ENCODE measurements around the gene LARGE1.

The LARGE1 gene

DNA sequence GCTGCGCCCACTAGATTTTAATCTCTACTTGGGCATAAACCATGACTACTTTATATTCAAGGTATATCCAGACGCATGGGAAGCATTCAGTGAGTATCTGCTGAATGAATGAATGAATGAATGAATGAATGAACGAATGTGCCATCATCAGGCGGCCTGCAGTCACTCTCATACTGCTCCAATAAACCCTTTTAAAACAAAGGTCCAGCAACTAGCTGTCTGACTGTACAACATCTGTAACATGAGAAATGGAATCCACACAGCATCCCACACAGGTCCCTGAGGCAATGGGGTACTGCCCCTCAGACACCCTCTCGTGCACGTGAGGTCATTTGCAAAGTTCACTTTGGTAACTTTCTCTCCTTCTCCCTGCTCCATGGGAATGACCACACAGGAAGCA lies 147.5 kb downstream of the LARGE1 start:
- no peak for DNase-seq (ENCODE audit: low read depth)

DNA sequence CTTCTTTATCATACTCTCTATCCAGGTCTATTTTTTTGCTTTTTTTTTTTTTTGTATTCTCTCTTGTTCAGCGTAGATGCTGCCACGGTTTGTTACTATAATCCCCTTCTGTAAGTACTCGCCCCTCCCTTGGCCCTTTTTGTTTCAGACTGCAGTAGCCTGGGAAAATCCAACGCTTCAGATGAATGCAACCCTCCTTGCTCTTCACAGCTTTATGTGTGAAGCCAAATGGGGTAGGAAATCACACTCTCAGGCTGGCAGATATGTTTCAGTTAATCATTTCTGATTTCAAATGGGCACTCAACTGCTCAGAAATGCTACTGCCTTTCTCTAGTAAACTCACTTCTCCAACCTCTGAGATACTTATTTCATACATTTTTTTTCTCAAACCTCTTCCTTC lies 149.1 kb downstream of the LARGE1 start:
- DNase-seq (ENCODE audit: low read depth), result no peak

DNA sequence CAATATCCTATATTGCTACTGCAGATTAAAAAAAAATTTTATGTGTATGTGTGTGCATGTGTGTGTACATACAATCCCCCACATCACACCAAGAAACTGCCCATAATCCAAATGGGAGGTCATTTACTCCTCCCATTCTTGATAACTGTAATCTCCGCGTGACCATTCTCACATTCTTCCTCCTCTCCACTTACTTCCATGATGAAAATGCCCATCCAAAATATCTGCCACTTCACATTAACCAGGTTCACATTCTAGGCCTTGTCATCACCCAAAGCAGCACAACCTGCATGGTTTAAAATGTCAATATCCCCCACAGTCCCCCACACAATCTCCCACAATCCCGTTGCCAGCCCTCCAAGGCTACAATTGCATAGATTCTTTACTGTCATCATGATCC lies 149.6 kb downstream of the LARGE1 start:
- no peak for DNase-seq (ENCODE audit: low read depth)

DNA sequence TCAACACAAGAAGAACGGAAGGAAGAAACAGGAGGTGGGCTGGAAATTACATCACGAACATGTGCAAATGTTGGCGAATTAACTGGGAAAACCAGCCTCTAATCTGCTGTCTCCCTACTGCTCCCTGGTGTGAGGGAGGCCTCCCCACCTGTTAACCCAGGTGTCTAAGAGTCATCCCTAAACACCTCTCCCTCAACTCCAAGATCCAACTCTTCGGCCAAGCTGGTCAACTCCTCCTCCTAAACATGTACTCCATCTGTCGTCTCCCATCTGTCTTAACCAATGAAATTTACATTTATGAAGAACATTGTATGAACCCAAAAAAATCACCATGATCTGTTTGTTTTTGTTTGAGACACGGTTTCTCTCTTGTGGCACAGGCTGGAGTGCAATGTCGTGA lies 154.2 kb downstream of the LARGE1 start:
- no peak for DNase-seq (ENCODE audit: low read depth)

DNA sequence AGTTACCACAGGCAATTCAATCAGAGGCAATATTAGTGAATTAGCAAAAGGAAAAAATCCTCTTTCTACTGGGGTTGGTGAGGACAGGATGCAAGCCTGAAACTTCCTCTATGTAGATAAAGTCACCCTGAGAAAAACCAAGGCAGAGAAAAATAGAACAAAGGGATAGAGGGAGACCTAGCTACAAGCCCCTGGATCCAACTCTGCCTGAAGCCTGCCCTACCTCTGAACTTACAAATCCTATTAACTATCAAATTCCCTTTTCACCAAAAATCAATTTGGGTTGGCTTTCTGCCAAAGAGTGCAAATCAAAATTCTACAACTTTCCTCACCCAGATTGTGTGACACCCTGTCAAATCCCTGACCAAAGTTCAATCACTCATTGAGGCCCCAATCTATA lies 161.3 kb downstream of the LARGE1 start:
- DNase-seq (ENCODE audit: low read depth), result no peak

DNA sequence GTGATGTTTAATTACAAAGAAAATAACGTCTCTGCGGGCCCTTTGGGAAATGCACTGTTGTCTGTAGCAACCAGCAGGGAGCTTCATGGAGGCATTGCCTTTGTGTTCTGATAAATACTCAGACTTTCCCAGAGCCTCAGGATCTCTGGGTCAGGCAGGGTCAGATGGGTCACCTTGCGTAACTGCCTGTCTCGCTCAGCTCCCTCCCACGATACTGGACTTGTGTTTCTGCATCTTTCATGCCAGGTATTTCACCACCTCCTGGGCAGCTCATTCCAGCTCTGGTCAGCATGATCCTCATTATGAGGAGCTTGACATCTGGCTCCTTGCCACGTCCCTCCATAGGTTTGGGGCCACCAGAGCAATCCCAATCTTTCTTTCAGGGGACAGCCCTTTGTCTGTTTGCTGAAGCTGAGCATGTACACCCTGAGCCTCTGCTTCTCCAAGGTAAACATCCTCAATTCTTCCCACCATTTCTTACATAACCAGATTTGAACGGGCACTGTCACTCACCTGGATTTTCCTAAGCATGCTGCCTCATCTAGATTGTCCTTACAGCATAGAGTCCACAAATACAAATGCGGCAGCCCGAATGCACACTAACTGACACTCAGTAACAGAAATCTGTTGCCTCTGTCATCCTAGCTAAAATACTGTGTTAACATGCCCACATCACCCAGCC lies 162.3 kb downstream of the LARGE1 start:
- DNase-seq (ENCODE audit: low read depth), result no peak

DNA sequence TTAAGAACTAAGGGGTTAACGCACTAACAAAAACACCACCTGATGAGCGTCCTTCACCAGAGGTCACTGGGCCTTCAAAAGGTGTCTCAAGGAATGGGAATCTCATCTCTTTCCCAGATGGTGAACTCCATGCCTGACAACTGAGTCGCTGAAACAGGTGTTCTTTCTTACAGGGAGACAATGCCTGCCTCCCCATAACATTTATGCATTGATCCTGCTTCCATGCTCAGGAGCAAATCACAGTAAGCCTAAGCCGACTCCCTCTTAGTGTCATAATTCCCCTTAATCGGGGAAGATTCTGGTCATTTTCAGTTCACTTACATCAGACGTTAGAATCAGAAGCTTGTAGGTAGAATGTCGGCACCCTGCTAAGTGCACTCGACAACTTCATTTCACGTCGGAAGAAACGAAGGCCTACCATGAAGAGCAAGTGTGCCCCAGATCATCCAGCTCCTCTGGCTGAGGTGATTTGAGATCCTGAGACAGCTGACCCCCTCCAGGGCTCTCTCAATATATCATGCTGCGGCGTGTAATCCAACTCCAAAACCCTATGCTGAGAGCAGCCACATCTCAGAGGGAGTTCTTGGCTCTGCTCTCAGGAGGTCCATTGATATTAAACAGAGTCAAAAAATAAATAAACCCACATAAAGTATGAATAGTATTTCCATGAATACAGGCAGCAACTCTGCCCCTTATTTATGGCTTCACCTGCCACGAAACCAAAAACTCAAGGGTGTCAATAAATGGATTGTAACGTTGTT lies 163.1 kb downstream of the LARGE1 start:
- no peak for DNase-seq (ENCODE audit: low read depth)

DNA sequence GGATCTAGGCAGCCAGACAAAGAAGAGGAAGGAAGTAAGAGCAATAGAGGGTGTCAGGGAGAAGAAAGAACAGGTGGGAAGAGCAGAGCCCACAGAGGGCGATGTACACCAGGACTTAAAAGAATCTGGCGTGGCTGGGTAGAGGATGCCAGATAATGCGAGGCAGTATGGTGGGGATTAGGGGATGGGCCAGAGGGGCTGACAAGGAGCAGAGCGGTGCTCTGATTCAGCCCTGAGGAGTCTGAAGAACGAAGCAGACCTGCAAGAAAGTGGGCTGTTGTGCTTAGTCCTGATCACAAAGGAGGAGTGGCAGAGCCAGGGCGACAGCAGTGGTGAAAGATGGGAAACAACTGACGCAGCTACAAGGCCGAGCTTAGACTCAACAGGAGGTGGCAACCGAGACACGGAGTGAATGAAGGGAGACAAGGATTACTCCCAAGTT lies 163.7 kb downstream of the LARGE1 start:
- no peak for DNase-seq (ENCODE audit: low read depth)

DNA sequence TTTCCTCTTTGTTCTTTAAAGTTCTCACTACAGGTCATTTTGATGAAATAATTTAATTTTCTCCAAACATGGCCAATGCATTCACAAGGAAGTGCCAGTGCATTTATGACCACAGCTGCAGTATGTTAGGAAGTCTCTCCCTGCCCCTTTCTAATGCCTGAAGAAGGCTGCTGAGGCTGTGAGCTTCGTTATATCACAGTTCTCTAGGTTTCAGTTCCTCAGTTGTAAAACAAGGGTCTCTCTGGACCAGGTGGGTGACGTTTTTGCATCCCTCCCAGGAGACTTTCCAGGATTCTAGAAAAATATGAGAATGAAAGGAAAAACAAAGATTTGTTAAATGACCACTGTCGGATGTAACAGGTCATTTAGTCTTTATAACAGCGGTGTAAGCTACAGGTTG lies 171.6 kb downstream of the LARGE1 start:
- DNase-seq (ENCODE audit: low read depth), result no peak

DNA sequence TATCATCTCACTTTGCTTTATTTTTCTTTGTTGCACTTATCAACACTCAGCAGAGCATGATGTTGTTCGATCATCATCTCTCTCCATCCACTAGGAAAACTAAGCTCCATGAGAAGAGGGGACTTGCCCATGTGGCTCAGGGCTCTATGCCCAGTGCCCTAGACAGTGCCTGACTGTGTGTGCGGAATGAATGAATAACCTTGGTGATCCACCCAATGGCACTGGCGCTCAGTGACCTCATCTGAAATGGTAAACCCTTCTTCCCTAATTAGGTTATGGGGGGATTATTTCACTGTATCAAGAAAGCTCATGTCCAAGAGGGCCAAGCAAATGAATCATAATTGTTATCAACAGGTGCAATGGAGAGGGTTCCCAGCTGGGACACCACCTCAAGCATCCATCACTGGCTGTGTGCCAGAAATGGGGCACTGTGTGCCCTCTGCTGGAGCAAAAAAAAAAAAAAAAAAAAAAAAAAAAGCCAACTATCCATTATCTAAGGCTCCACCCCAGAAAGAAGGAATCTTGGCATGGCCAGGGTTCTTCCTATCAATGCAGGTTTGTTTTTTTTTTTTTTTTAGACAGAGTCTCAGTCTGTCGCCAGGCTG lies 172.6 kb downstream of the LARGE1 start:
- DNase-seq (ENCODE audit: low read depth), result no peak

DNA sequence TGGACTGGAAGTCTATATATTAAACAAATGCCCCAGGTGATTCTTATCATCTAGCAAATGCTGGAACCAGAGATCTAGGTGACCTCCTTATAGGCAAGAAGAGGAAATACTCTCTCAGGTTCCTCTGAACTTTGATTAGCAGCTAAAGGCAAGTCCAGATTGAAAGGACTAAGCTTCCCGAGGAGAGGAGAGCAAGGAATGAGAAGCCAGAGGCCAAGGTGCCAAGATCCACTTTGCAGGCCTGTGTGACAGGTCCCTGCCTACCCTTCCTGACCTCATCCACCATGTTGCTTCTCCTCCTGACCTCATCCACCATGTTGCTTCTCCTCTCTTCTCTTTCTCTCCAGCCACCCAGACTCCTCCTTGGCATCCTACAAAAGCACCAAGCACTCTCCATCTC lies 173.2 kb downstream of the LARGE1 start:
- DNase-seq (ENCODE audit: low read depth), result no peak

DNA sequence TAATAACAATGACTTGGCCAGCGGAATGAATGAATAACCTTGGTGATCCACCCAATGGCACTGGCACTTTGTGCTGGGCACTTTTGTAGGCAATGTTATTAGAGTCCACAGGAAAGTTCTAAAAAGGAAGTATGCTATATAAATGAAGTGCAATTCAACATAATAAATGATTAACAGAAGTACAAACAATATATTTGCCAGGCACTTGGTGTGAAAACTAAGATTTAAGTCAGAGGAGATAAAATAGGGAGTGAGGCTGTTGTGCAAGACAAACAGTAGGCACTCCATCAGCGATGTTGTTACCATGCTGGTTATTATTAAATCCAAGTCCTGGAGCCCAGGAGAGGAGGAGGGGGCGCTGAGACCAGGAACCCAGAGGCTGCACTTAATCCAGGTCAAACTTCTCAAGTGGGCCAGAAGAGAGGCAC lies 173.8 kb downstream of the LARGE1 start:
- no peak for DNase-seq (ENCODE audit: low read depth)

DNA sequence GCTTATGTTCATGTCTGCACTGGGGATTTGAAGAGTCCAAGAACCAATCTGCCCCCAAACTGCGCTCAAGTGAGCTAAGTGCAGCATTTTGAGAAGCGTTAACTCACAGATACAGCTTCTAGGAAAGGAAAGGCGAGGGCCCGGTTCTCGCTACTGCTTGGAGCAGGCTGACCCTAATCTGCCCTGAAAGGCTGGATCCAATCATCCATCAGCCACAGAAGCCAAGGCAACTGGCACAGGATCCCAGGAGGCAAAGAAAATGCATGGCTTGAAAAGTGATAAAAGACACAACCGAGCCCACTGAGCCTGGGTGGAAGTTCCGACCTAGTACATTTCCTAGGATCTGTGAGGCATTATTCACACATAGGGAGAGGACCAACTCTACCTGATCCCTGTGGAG lies 174.8 kb downstream of the LARGE1 start:
- DNase-seq (ENCODE audit: low read depth), result no peak

DNA sequence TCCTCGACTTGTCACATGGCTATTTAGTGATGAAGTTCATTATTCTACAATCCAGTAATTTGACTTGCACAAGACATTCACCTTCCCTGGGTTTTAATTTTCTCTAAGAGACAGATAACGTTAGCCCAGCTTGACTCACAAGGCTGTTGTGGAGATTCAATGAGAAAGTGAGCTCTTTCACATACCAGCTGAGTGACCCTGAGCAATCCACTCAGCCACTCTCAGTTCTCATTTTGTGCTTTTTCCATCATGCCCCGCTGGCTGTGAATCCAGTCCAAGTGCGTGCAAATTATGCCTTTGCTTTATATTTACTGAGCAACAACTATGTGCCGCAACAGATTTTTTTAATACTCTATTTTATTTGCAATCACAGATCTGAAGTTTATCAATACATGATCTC lies 176.5 kb downstream of the LARGE1 start:
- no peak for DNase-seq (ENCODE audit: low read depth)

DNA sequence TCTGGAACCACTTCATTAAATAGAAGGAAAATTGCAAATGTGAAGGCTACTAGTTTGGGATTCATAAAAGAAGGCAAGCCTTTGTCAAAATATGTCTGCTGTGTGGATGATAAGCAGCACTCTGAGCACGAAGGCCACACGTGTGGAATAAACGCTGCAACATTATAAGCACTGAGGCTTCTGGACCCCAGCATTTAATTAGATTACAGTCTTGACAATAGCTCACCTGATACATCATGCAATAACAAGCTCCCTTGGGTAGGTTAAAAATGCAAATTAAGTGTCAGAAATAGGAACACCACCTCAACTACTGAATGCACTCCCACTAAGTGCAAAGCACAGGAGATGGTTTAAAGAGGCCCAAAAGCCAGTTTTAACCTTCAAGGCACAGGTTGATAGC lies 179.3 kb downstream of the LARGE1 start:
- DNase-seq (ENCODE audit: low read depth), result no peak

DNA sequence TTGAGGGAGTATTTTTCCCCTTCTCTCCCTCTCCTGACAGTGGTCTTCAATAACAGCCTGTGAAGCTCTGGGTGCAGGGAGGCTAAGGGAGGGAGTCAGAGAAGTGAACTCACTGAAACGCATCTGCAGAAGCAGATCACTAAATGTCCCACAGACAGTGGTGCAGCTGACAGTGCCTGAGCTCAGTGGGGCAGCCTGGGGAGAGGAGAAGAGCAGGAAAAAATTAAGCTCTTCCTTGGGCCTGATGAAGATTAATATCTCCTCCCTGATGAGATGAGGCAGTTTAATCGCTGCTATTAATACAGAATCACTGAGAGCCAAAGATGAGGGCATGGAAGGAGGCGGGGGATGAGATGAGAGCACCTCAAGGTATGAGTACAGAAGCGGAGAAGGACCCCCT lies 180.8 kb downstream of the LARGE1 start:
- no peak for DNase-seq (ENCODE audit: low read depth)

DNA sequence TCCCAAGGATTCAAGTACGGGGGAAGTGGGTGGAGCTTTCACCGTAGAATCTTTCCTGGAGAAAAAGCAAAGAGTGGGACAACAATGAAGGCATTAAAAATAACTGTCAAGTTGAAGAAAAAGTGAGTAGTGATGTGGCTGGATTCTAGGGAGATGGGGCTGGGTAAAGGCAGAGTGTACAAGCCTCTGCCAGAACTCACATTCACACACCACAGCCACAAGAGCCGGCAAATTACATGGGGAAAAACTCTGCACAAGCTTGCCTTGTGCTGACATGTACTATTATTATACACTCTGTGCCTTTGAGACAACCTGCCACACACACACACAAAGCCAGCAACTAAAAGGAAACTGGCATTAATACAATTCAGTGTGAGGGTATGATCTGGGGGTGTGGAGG lies 182.6 kb downstream of the LARGE1 start:
- no peak for DNase-seq (ENCODE audit: low read depth)

DNA sequence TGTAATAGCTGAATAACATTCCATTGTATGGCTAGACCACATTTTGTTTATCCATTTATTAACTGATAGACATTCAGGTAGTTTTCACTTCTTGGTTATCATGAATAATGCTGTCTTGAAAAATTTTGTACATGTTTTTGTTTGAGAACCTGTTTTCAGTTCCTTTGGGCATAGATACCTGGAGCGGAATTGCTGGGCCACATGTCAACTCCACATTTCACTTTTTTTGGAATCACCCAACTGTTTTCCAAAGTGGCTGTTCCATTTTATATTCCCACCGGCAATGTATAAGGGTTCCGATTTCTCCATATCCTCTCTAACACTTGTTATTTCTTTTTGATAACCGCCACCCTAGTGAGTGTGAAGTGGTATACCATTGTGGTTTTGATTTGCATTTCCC lies 184.3 kb downstream of the LARGE1 start:
- no peak for DNase-seq (ENCODE audit: low read depth)

DNA sequence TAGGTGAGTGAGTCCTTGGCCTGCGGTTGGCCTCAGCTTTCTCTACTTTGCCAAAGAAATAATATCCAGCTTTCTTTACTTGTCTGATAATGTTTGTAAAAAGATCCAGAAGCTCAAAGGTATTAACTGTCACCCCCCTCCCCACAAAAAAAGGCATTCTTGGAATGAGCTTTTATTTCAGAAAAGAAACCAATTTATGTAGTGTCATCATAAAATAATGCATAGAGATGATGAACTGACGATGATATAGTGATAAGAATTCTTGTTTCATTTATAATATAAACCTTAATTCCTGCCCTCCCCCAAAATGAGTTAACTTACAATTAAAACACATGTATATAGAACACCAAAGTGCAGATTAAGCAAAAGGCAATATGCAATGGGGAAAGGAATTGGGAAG lies 191.4 kb downstream of the LARGE1 start:
- DNase-seq (ENCODE audit: low read depth), result no peak

DNA sequence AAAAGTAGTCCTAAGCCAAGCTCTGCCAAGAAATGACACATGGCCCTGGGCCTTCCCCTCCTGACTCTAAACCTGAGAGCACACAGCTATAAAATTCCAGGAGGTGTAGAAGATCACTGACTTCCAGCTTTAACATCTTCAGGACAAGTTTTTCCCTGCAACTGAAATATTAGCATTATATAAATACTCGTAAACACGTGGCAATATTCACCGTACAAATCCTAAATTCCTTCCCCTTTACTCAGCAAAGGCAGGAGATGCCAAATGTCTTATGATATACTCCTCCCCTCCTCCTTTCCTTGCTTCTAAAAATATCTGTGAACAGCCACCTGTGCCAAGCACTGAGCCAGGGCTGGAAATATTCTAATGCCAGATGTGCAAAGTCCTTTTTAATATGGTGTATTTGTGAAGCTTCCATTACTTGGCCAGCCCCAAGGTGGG lies 194.0 kb downstream of the LARGE1 start:
- DNase-seq (ENCODE audit: low read depth), result no peak

DNA sequence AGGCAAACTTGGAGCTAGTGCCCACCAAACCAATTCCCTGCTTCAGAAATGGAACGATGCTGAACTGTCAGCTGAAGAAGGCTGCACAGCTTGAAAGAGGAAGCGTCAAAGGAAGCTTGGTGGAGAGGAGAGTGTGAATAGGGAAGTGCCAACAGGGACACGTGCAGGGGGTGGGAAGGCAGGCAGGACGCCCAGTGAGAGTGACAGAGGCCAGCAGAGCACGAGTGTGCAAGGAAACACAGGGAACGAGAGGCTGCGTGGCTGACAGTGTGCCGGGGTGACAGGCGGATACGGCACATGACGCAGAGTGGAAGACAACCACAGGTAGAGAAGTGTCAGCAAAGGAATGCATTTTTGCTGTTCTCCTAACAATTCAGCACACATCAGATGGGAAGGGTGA lies 196.4 kb downstream of the LARGE1 start:
- DNase-seq (ENCODE audit: low read depth), result no peak

DNA sequence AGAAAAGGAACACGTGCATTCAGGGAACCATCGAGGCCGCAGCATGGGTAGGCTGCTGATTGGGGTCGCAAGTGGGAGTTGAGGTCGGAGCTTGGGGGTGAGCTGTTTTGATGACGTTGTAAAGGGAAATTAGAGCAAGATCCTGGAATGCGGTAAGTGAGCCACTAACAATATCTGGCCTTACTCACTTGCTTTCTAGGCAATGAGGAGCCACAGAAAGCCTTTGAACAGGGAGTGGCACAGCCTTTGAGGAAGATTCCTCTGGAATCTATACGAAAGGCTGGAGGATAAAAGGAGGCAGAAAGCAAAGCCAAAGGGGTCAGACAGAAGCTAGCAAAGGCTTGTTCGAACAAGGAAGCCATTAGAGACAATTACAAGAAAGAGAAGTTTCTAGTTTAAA lies 197.5 kb downstream of the LARGE1 start:
- no peak for DNase-seq (ENCODE audit: low read depth)

DNA sequence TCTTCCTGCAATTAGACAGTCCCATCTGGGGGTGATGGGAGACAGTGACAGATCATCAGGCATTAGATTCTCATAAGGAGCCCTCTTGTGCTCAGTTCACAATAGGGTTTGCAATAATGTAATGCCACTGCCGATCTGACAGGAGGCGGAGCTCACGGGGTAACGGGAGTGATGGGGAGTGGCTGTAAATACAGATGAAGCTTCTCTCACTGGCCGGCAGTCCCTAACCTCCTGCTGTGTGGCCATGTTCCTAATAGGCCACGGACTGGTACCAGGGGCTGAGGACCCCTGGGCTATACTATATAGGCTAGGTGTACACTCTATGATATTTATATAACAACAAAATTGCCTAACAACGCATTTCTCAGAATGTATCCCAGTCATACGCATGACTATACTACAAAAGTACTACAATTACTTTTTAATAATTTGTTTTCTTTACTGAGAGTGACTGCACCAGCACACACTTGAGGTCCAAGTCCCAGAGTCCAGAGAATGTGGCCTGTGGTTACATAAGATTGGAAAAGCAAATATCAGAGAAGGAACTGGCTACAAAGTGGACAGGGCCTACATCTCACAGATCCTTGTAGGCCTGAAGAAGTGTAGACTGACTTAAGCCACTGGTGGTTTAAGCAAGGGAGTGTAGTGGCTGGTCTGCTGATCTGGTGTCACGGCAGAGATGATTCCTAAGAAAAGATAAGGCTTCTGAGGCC lies 200.0 kb downstream of the LARGE1 start:
- DNase-seq (ENCODE audit: low read depth), result no peak
